H1 (cell line): ENCODE data around the gene DDX41. TPM values are rescaled to one million over a fixed set of nuclear protein-coding genes. Genes with fewer than 3 reads are reported as not detected.

Experiments used
- CTCF ChIA-PET: fragments of 300-600 bp; sonication (Branson Sonifier 250); formaldehyde crosslinking; loops from one replicate; lab custom pipeline; 2021; ENCODE audit not compliant: partially characterized antibody; lab: Charles Lee
- POLR2A ChIA-PET: fragments of 300-600 bp; sonication (Branson Sonifier 250); formaldehyde crosslinking; loops from one replicate; lab custom pipeline; 2021; ENCODE audit warnings: inconsistent platforms; ENCODE audit not compliant: partially characterized antibody; lab: Charles Lee
- DNase-seq, 2 experiments: peaks; one replicate each; pipeline versions ENCODE4 v3.0.0 to v3.0.0-alpha.2; 2010 to 2022; ENCODE audit warnings: low spot score in 2 of 2, low read depth in 1 of 2, mixed read lengths in 1 of 2
- FAIRE-seq: peaks from 2 replicates; lab custom pipeline; 2011; peaks lifted over from hg19 to GRCh38; lab: Jason Lieb, UNC
- H2AFZ ChIP-seq: 2 replicates; pipeline ENCODE4 v1.8.1; 2012; ENCODE audit warnings: low read length, inconsistent platforms
- H2AK5ac ChIP-seq: 2 replicates; pipeline ENCODE4 v1.6.1; 2013; ENCODE audit warnings: low read depth, low read length
- H2BK120ac ChIP-seq: replicated peaks from 2 replicates; pipeline ENCODE3; 2013; ENCODE audit warnings: low read depth, low read length, inconsistent platforms
- H2BK12ac ChIP-seq: 2 replicates; pipeline ENCODE4 v1.6.1; 2013; ENCODE audit warnings: low read depth, low read length
- H2BK15ac ChIP-seq: 2 replicates; pipeline ENCODE4 v1.6.1; 2013; ENCODE audit warnings: low read length
- H2BK20ac ChIP-seq: 2 replicates; pipeline ENCODE4 v1.6.1; 2013; ENCODE audit warnings: low read length
- H2BK5ac ChIP-seq: 2 replicates; pipeline ENCODE4 v1.6.1; 2013; ENCODE audit warnings: low read depth, low read length
- H3K14ac ChIP-seq: 2 replicates; pipeline ENCODE4 v1.6.1; 2013; ENCODE audit warnings: inconsistent platforms; ENCODE audit not compliant: insufficient read length
- H3K18ac ChIP-seq: 2 replicates; pipeline ENCODE4 v1.6.1; 2013; ENCODE audit warnings: low read length; ENCODE audit errors: extremely low read depth
- H3K23ac ChIP-seq: 2 replicates; pipeline ENCODE4 v1.6.1; 2013; ENCODE audit warnings: inconsistent platforms; ENCODE audit not compliant: insufficient read length
- H3K23me2 ChIP-seq: 2 replicates; pipeline ENCODE4 v1.6.1; 2013; ENCODE audit warnings: low read depth, low read length
- H3K27ac ChIP-seq: 2 replicates; pipeline ENCODE4 v1.6.1; 2011; ENCODE audit warnings: low read depth, low read length, inconsistent platforms
- H3K27me3 ChIP-seq, 4 experiments: replicated peaks in 1 of 4; 1 replicate in 1 of 4; 2 replicates in 3 of 4; pipeline versions ENCODE4 v1.6.1 to v1.8.1; 2011 to 2013; ENCODE audit warnings: low read length in 3 of 4, mild to moderate bottlenecking in 3 of 4, inconsistent platforms in 2 of 4, mixed read lengths in 2 of 4, moderate library complexity in 1 of 4; ENCODE audit not compliant: control insufficient read depth in 3 of 4, insufficient read depth in 3 of 4; ENCODE audit errors: extremely low read depth in 1 of 4
- H3K36me3 ChIP-seq, 4 experiments: 2 replicates each; pipeline versions ENCODE4 v1.6.1 to v1.8.1; 2011 to 2013; ENCODE audit warnings: mild to moderate bottlenecking in 4 of 4, low read length in 3 of 4, moderate library complexity in 2 of 4, control low read depth in 1 of 4, inconsistent platforms in 1 of 4; ENCODE audit not compliant: insufficient read depth in 4 of 4, control insufficient read depth in 2 of 4
- H3K4ac ChIP-seq: replicated peaks from 2 replicates; pipeline ENCODE3; 2013; ENCODE audit warnings: low read length, low read depth, mixed read lengths, inconsistent platforms; ENCODE audit not compliant: insufficient read length
- H3K4me1 ChIP-seq, 4 experiments: replicated peaks in 1 of 4; 1 replicate in 1 of 4; 2 replicates in 3 of 4; pipeline versions ENCODE4 v1.6.1 to v1.8.1; 2011 to 2013; ENCODE audit warnings: low read length in 3 of 4, inconsistent platforms in 2 of 4, mixed read lengths in 1 of 4; ENCODE audit not compliant: insufficient read depth in 4 of 4, control insufficient read depth in 3 of 4
- H3K4me2 ChIP-seq, 2 experiments: 2 replicates each; pipeline versions ENCODE4 v1.6.1 to v1.8.1; 2011 to 2013; ENCODE audit warnings: low read depth in 2 of 2, low read length in 2 of 2, control low read depth in 1 of 2, inconsistent platforms in 1 of 2, mild to moderate bottlenecking in 1 of 2; ENCODE audit not compliant: insufficient read depth in 1 of 2
- H3K4me3 ChIP-seq, 4 experiments: fragments of 200-600, 300-600 bp in 1 of 4; sonication (generic), shearing (Covaris generic), sonication (Bioruptor Twin) in 1 of 4; 2 replicates each; pipeline versions ENCODE4 v1.5.1 to v1.8.1; 2011 to 2016; ENCODE audit warnings: low read length in 4 of 4, low read depth in 3 of 4, control low read depth in 2 of 4, inconsistent platforms in 2 of 4, mild to moderate bottlenecking in 2 of 4, mixed read lengths in 1 of 4, moderate library complexity in 1 of 4; ENCODE audit not compliant: insufficient read depth in 2 of 4; ENCODE audit errors: extremely low read depth in 1 of 4
- H3K56ac ChIP-seq: replicated peaks from 2 replicates; pipeline ENCODE3; 2013; ENCODE audit warnings: low read depth, mild to moderate bottlenecking, mixed read lengths, low read length, inconsistent platforms; ENCODE audit not compliant: insufficient read length
- H3K79me1 ChIP-seq: 2 replicates; pipeline ENCODE4 v1.6.1; 2013; ENCODE audit warnings: low read depth, low read length, control low read depth
- H3K79me2 ChIP-seq, 2 experiments: 2 replicates each; pipeline versions ENCODE4 v1.6.1 to v1.8.1; 2012 to 2013; ENCODE audit warnings: low read length in 2 of 2, mild to moderate bottlenecking in 2 of 2, inconsistent platforms in 1 of 2; ENCODE audit not compliant: insufficient read depth in 2 of 2, control insufficient read depth in 1 of 2
- H3K9ac ChIP-seq, 4 experiments: replicated peaks in 1 of 4; 1 replicate in 1 of 4; 2 replicates in 3 of 4; pipeline versions ENCODE4 v1.6.1 to v1.8.1; 2011 to 2013; ENCODE audit warnings: low read depth in 3 of 4, low read length in 3 of 4, control low read depth in 2 of 4, mild to moderate bottlenecking in 2 of 4, moderate library complexity in 2 of 4, inconsistent platforms in 1 of 4; ENCODE audit errors: extremely low read depth in 1 of 4
- H3K9me3 ChIP-seq, 2 experiments: 2 replicates each; pipeline versions ENCODE4 v1.6.1 to v1.8.1; 2012 to 2013; ENCODE audit warnings: mild to moderate bottlenecking in 2 of 2, moderate library complexity in 2 of 2, control low read depth in 1 of 2, inconsistent platforms in 1 of 2, low read depth in 1 of 2, low read length in 1 of 2, mixed read lengths in 1 of 2; ENCODE audit not compliant: insufficient read depth in 2 of 2
- H4K20me1 ChIP-seq, 2 experiments: replicated peaks in 1 of 2; 2 replicates each; pipeline versions ENCODE3 to v1.8.1; 2011 to 2013; ENCODE audit warnings: inconsistent platforms in 2 of 2, low read length in 2 of 2, mild to moderate bottlenecking in 1 of 2; ENCODE audit not compliant: insufficient read depth in 2 of 2, control insufficient read depth in 1 of 2
- H4K5ac ChIP-seq: 2 replicates; pipeline ENCODE4 v1.6.1; 2013; ENCODE audit warnings: low read length, low read depth, mixed read lengths, inconsistent platforms; ENCODE audit not compliant: insufficient read length
- H4K8ac ChIP-seq: 2 replicates; pipeline ENCODE4 v1.8.0; 2013; ENCODE audit warnings: mild to moderate bottlenecking, moderate library complexity, low read length, inconsistent platforms; ENCODE audit not compliant: insufficient read depth; ENCODE audit errors: extremely low read depth
- H4K91ac ChIP-seq: replicated peaks from 2 replicates; pipeline ENCODE3; 2013; ENCODE audit warnings: low read length, mixed read lengths, inconsistent platforms; ENCODE audit not compliant: insufficient read length
- PHF8 ChIP-seq: fragments of 200-600 bp; sonication (generic); conservative IDR thresholded peaks from 2 replicates; pipeline ENCODE4 v1.7.1; 2012; ENCODE audit warnings: low read depth, mild to moderate bottlenecking, inconsistent platforms, low read length, moderate library complexity
- POLR2AphosphoS5 ChIP-seq: IDR thresholded peaks from 2 replicates; pipeline ENCODE4 v1.6.1; 2011; ENCODE audit warnings: low read depth, low read length
- WGBS, 2 experiments: shearing (Covaris generic) in 1 of 2; methylation state at CpG; one replicate each; pipeline versions ENCODE4 v1.1.6 to v1.1.7; 2013 to 2015; ENCODE audit warnings: low lambda C conversion rate in 2 of 2, mixed read lengths in 2 of 2, inconsistent platforms in 1 of 2, low coverage in 1 of 2, missing lambda C conversion rate in 1 of 2; ENCODE audit not compliant: insufficient replicate concordance in 2 of 2, insufficient coverage in 1 of 2, insufficient read length in 1 of 2; ENCODE audit errors: extremely low coverage in 1 of 2, missing lambda C conversion rate in 1 of 2; 5-methylcytosine and 5-hydroxymethylcytosine counted together
- polyA plus RNA-seq, 7 experiments: library from polyadenylated mRNA; depleted of rRNA in 3 of 7; stranded (reverse) in 5 of 7; unstranded in 2 of 7; fragments of >200 nt in 5 of 7; fragments of 200-250 nt in 2 of 7; gene quantifications; 1 replicate in 5 of 7; 2 replicates in 1 of 7; 4 replicates in 1 of 7; pipeline versions ENCODE4 v1.2.1 to v1.2.3, GENCODE V29; 2011 to 2013; ENCODE audit warnings: missing spikeins in 2 of 7, mixed read lengths in 2 of 7
- total RNA-seq: library from RNA; stranded (reverse); fragmentation: NEBNext Ultra II Directional; extraction: Animal tissue kit (Norgen Biotek cat#: 25700); gene quantifications from 2 replicates; pipeline ENCODE4 v1.2.1, GENCODE V29; 2021
- TF ChIP-seq, protein P1 (sequence below), 3 experiments: IDR thresholded peaks; 1 replicate in 2 of 3; 2 replicates in 1 of 3; pipeline versions ENCODE4 v1.5.1 to v1.6.1; 2011; ENCODE audit warnings: low read length in 3 of 3, mild to moderate bottlenecking in 3 of 3, inconsistent platforms in 2 of 3, low read depth in 1 of 3, moderate library complexity in 1 of 3; ENCODE audit not compliant: insufficient read depth in 1 of 3; ENCODE audit errors: control extremely low read depth in 1 of 3

DDX41 gene
- total and polyA plus RNA-seq, 2 of the 8 experiments (the other 6 are each of a cell fraction or from before 2014, with no cell fraction given): 102 to 135 TPM

DNA sequence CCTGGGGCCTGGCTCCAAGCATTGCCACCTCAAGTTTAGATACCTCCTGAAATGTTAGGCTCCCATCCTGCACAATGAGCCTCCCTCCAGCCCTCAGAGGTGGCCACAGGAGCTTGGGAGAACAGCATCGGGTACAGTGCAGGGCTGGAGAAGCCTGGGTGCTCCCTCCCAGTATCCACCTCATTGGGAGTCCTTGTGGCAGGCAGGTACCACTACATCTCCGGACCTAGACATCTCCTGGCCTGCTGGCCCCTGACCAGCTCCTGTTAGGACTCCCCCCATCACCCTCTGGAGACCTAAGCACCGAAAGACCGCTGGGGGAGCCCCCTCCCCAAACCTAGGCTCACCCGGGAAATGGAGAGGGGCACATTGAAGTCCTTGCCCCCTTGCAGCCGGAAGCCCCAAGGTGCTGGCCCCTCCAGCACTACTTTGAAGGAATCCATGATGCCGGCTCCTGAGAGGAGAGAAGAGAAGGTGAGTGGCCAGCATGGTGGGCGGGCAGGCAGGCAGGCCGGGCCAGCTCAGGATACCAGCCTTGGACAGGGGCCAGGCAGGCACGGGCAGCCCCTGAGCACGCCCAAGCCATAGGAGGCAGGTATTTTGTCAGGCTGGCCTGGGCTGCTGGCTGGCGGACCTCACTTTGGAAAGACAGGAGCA lies 20.6 kb downstream of the DDX41 start:
- Histone ChIP-seq H3K4me2 (peak overlapping the region; percentile 88 to 91), H4K8ac (peak overlapping the region; percentile 84; the same call in 1 of the 2 replicates), H3K18ac (peak overlapping the region; percentile 91), H3K23ac (no peak overlapping the region), H3K4ac (peak overlapping the region; percentile 93), H3K27me3 (peaks cover 2 to 12% (median 11%) of the 10 kb centered on the region in 4 experiments; a peak in 6 of 7 replicates), H4K5ac (peak overlapping the region; percentile 89), H3K9me3 (no peaks in the 10 kb centered on the region), H2BK20ac (no peak overlapping the region; the same call in 1 of the 2 replicates), H3K56ac (peak overlapping the region; percentile 70), H2AK5ac (0 out of 2 replicates have a peak overlapping the region, but pooled peaks have one; percentile 41), H2BK120ac (peak overlapping the region; percentile 16), H4K91ac (peak overlapping the region; percentile 88), H2AFZ (no peak overlapping the region), H3K4me3 (peak overlapping the region; percentile 61 to 83 (median 68)), H3K23me2 (peaks cover 10% of the 10 kb centered on the region), H3K79me2 (peaks cover 0 to 8% of the 10 kb centered on the region in 2 experiments; a peak in 1 of 4 replicates), H2BK15ac (peak overlapping the region; percentile 49; the same call in 1 of the 2 replicates), H2BK12ac (peak overlapping the region; percentile 85; the same call in 1 of the 2 replicates), H3K14ac (no peak overlapping the region), H3K36me3 (peaks cover 0 to 6% (median 5%) of the 10 kb centered on the region in 4 experiments; a peak in 4 of 8 replicates), H4K20me1 (peaks cover 3 to 4% of the 10 kb centered on the region in 2 experiments), H3K4me1 (peaks cover 0 to 30% (median 26%) of the 10 kb centered on the region in 4 experiments; a peak in 6 of 7 replicates), H3K27ac (peak overlapping the region; percentile 98), H3K79me1 (no peaks in the 10 kb centered on the region; the same call in 1 of the 2 replicates), H3K9ac (peak overlapping the region; percentile 46 to 93 (median 84)), H2BK5ac (peak overlapping the region; percentile 91; the same call in 1 of the 2 replicates)
- CTCF ChIA-PET: interaction anchor here (0.6 to 12.7 kb wide), 16 partner anchors 9 to 388 kb away, joined by 3 to 306 read pairs (median 4); partner anchors contain the start of genes DDX41, DOK3 and PDLIM7
- WGBS, 2 experiments: 41% methylated on average over 12 of the region's 12 CpGs; no CpG with 5 or more reads in 1 of the 2 experiments
- POLR2A ChIA-PET: interaction anchor here (0.6 to 67.5 kb wide), 21 partner anchors 16 to 684 kb away, joined by 3 to 3349 read pairs (median 3); partner anchors contain the start of genes B4GALT7, DBN1, DDX41 and DOK3
- peak; percentile 6; the same call in 1 of the 2 replicates for TF ChIP-seq POLR2AphosphoS5
- TF ChIP-seq, protein P1, sequence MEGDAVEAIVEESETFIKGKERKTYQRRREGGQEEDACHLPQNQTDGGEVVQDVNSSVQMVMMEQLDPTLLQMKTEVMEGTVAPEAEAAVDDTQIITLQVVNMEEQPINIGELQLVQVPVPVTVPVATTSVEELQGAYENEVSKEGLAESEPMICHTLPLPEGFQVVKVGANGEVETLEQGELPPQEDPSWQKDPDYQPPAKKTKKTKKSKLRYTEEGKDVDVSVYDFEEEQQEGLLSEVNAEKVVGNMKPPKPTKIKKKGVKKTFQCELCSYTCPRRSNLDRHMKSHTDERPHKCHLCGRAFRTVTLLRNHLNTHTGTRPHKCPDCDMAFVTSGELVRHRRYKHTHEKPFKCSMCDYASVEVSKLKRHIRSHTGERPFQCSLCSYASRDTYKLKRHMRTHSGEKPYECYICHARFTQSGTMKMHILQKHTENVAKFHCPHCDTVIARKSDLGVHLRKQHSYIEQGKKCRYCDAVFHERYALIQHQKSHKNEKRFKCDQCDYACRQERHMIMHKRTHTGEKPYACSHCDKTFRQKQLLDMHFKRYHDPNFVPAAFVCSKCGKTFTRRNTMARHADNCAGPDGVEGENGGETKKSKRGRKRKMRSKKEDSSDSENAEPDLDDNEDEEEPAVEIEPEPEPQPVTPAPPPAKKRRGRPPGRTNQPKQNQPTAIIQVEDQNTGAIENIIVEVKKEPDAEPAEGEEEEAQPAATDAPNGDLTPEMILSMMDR (IDR thresholded peaks at IDR 0.05; ENCODE audit: control extremely low read depth in 1 of 3, insufficient read depth in 1 of 3, low read depth in 1 of 3, low read length in 3 of 3): peak in 1 of 3 experiments; percentile 61; a peak in 2 of 4 replicates
- no peak for TF ChIP-seq PHF8
- FAIRE-seq: no peak
- DNase-seq: peak in 1 of 2 experiments; percentile 71
